Keratinocyte (primary cell): ENCODE results near the gene SEC63. TPM values are rescaled to one million over a fixed set of nuclear protein-coding genes. Genes with fewer than 3 reads are reported as not detected.

ENCODE experiments used
- DNase-seq: peaks from one replicate; pipeline ENCODE4 v3.0.0-alpha.2; 2011; ENCODE audit warnings: low read depth, missing footprints, low spot score
- FAIRE-seq: peaks from 2 replicates; lab custom pipeline; 2011; peaks lifted over from hg19 to GRCh38; lab: Jason Lieb, UNC
- H2AFZ ChIP-seq: 2 replicates; pipeline ENCODE4 v1.6.0; 2012; ENCODE audit warnings: low read length, control low read depth, inconsistent platforms; ENCODE audit not compliant: control insufficient read depth
- H3K27ac ChIP-seq: 2 replicates; pipeline ENCODE4 v1.5.1; 2011; ENCODE audit warnings: low read length; ENCODE audit not compliant: control insufficient read depth, insufficient read depth
- H3K27me3 ChIP-seq: 3 replicates; pipeline ENCODE4 v1.6.0; 2011; ENCODE audit warnings: low read length; ENCODE audit not compliant: control insufficient read depth, insufficient read depth; ENCODE audit errors: extremely low read depth
- H3K36me3 ChIP-seq, 2 experiments: 2 replicates in 1 of 2; 3 replicates in 1 of 2; pipeline ENCODE4 v1.5.1; 2011; ENCODE audit warnings: low read length in 2 of 2, mild to moderate bottlenecking in 1 of 2; ENCODE audit not compliant: control insufficient read depth in 2 of 2, insufficient read depth in 2 of 2; ENCODE audit errors: extremely low read depth in 1 of 2
- H3K4me1 ChIP-seq: 3 replicates; pipeline ENCODE4 v1.5.1; 2011; ENCODE audit warnings: low read length; ENCODE audit not compliant: control insufficient read depth, insufficient read depth; ENCODE audit errors: extremely low read depth
- H3K4me2 ChIP-seq: 3 replicates; pipeline ENCODE4 v1.6.0; 2011; ENCODE audit warnings: low read depth, low read length; ENCODE audit not compliant: control insufficient read depth, insufficient read depth; ENCODE audit errors: extremely low read depth
- H3K4me3 ChIP-seq, 3 experiments: fragments of 200-600 bp in 1 of 3; sonication (generic) in 1 of 3; 2 replicates in 2 of 3; 3 replicates in 1 of 3; pipeline ENCODE4 v1.5.1; 2011 to 2016; ENCODE audit warnings: low read length in 3 of 3, mild to moderate bottlenecking in 3 of 3, control low read depth in 2 of 3, inconsistent platforms in 1 of 3, low read depth in 1 of 3, mixed read lengths in 1 of 3, mixed run types in 1 of 3, moderate library complexity in 1 of 3; ENCODE audit not compliant: control insufficient read depth in 2 of 3, insufficient read depth in 2 of 3; ENCODE audit errors: extremely low read depth in 1 of 3
- H3K79me2 ChIP-seq: 2 replicates; pipeline ENCODE4 v1.6.0; 2012; ENCODE audit warnings: low read length; ENCODE audit not compliant: control insufficient read depth, insufficient read depth
- H3K9ac ChIP-seq: 3 replicates; pipeline ENCODE4 v1.6.0; 2011; ENCODE audit warnings: low read length; ENCODE audit not compliant: control insufficient read depth, insufficient read depth; ENCODE audit errors: extremely low read depth
- H3K9me1 ChIP-seq: 3 replicates; pipeline ENCODE4 v1.6.0; 2011; ENCODE audit warnings: low read length; ENCODE audit not compliant: control insufficient read depth, insufficient read depth; ENCODE audit errors: extremely low read depth
- H3K9me3 ChIP-seq: 2 replicates; pipeline ENCODE4 v1.5.1; 2012; ENCODE audit warnings: low read depth, low read length; ENCODE audit not compliant: control insufficient read depth
- H4K20me1 ChIP-seq: 3 replicates; pipeline ENCODE4 v1.6.0; 2011; ENCODE audit warnings: low read length; ENCODE audit not compliant: control insufficient read depth, insufficient read depth; ENCODE audit errors: extremely low read depth
- CTCF ChIP-seq, 3 experiments: IDR thresholded peaks in 1 of 3; conservative IDR thresholded peaks in 1 of 3; optimal IDR thresholded peaks in 1 of 3; 2 replicates in 2 of 3; 3 replicates in 1 of 3; pipeline versions ENCODE3 to v1.5.1; 2011; ENCODE audit warnings: low read length in 3 of 3, mild to moderate bottlenecking in 3 of 3, moderate library complexity in 2 of 3, control low read depth in 1 of 3, inconsistent platforms in 1 of 3; ENCODE audit not compliant: insufficient read depth in 2 of 3; ENCODE audit errors: extremely low read depth in 1 of 3
- EZH2 ChIP-seq: IDR thresholded peaks from one replicate; pipeline ENCODE4 v1.6.1; 2012; ENCODE audit warnings: inconsistent platforms, mild to moderate bottlenecking, low read length, moderate library complexity
- dilution Hi-C: fragments of 300-500 bp; cut with MboI; formaldehyde crosslinking; loops from one replicate; pipeline ENCODE4 v1.7.0; 2020; ENCODE audit warnings: low sequenced_read_pairs; ENCODE audit not compliant: extremely low pct_ligation_motif_present
- polyA minus RNA-seq, 3 experiments: library from RNA; depleted of rRNA, polyadenylated mRNA; stranded (reverse); fragments of >200 nt; gene quantifications; 1 replicate in 1 of 3; 2 replicates in 1 of 3; 3 replicates in 1 of 3; pipeline ENCODE4 v1.2.3, GENCODE V29; 2011
- polyA plus RNA-seq, 5 experiments: library from polyadenylated mRNA; depleted of rRNA in 3 of 5; stranded (reverse) in 3 of 5; stranded (forward) in 1 of 5; unstranded in 1 of 5; fragments of >200 nt; gene quantifications; 1 replicate in 1 of 5; 2 replicates in 3 of 5; 3 replicates in 1 of 5; pipeline versions ENCODE4 v1.2.1 to v1.2.3, GENCODE V29; 2011 to 2012; ENCODE audit warnings: missing spikeins in 2 of 5, low read depth in 1 of 5, low replicate concordance in 1 of 5

The SEC63 gene, protein sequence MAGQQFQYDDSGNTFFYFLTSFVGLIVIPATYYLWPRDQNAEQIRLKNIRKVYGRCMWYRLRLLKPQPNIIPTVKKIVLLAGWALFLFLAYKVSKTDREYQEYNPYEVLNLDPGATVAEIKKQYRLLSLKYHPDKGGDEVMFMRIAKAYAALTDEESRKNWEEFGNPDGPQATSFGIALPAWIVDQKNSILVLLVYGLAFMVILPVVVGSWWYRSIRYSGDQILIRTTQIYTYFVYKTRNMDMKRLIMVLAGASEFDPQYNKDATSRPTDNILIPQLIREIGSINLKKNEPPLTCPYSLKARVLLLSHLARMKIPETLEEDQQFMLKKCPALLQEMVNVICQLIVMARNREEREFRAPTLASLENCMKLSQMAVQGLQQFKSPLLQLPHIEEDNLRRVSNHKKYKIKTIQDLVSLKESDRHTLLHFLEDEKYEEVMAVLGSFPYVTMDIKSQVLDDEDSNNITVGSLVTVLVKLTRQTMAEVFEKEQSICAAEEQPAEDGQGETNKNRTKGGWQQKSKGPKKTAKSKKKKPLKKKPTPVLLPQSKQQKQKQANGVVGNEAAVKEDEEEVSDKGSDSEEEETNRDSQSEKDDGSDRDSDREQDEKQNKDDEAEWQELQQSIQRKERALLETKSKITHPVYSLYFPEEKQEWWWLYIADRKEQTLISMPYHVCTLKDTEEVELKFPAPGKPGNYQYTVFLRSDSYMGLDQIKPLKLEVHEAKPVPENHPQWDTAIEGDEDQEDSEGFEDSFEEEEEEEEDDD
- polyA plus RNA-seq = 40.3 to 91.4 TPM (median 51.3 TPM) in 3 replicates
- 205 TPM for polyA plus RNA-seq (2011; ENCODE audit: low read depth)
- 31.8 and 64.5 TPM in 2 replicates for polyA plus RNA-seq (2011; cell fraction: cytosol; rRNA removed)
- 89.3 and 120 TPM in 2 replicates for polyA plus RNA-seq (2011; cell fraction: nucleus; rRNA removed)
- polyA plus RNA-seq (2012; ENCODE audit: low replicate concordance) = 54.8 and 71.9 TPM in 2 replicates
- 8.1 to 51.9 TPM (median 15.4 TPM) in 3 replicates for polyA minus RNA-seq
- polyA minus RNA-seq (2011; cell fraction: cytosol; rRNA and poly(A)+ RNA removed) = 19.2 TPM
- 39.6 and 102 TPM in 2 replicates for polyA minus RNA-seq (2011; cell fraction: nucleus; rRNA and poly(A)+ RNA removed)

DNA sequence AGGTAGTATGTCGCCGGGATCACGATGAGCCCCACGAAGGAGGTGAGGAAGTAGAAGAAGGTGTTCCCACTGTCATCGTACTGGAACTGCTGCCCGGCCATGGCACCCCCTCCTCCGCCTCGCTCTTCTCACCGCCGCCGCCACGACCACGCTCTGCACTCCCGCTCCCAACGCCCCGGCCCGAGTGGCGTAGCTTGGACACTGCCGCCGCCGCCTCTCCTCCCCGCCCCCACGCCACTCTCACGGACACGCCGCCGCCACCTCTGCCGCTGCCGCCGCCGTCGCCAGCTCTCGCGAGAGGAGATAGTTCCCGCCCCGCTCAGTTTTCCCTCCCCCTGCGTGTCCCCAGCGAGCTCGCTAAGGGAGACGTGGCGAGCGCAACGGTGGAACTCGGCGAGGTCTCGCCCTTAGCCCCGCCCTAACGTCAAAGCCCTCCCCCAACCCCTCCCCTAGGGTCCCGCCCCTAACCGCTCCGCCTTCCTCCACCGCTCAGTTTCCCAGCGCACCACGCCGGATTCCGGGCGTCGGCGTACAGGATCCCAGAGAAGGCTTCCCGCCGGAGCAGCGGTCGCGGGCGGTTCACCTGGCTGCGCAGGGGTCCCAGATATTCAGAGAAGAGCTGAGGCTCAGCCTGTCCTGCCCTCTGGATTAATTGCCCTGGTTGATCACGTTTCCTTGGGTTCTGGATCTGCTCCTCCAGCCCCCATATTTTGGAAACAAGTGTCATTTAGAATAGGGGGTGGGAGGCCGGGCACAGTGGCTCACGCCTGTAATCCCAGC lies at the start of gene SEC63:
SEC63 (minus strand) TSS at position 300 of the 780 bp plus-strand sequence; CDS start at position 101, 199 bp downstream.
- Histone ChIP-seq H2AFZ (peak within 1 kb of the TSS; percentile 89), H3K27ac (peak within 1 kb of the TSS; percentile 90), H3K4me2 (peak within 1 kb of the TSS; percentile 84), H4K20me1 (peaks cover 3% of the 10 kb centered on the region), H3K9ac (peak within 1 kb of the TSS; percentile 98), H3K27me3 (no peaks in the 10 kb centered on the region), H3K4me1 (peaks cover 10% of the 10 kb centered on the region), H3K79me2 (peaks cover 46% of the 10 kb centered on the region), H3K9me1 (no peaks in the 10 kb centered on the region), H3K9me3 (no peaks in the 10 kb centered on the region), H3K36me3 (peaks cover 0 to 1% of the 10 kb centered on the region in 2 experiments), H3K4me3 (peak within 1 kb of the TSS; percentile 82 to 99 (median 85))
- TF ChIP-seq EZH2 (no peak), CTCF (optimal IDR thresholded peaks at IDR 0.05 in 1 of 3, IDR thresholded peaks at IDR 0.05 in 1 of 3, conservative IDR thresholded peaks at IDR 0.05 in 1 of 3; ENCODE audit: extremely low read depth in 1 of 3, insufficient read depth in 2 of 3, low read length in 3 of 3) (no peak)
- FAIRE-seq (no peak), DNase-seq (peak; percentile 77)
- dilution Hi-C loops = no loop called here

DNA sequence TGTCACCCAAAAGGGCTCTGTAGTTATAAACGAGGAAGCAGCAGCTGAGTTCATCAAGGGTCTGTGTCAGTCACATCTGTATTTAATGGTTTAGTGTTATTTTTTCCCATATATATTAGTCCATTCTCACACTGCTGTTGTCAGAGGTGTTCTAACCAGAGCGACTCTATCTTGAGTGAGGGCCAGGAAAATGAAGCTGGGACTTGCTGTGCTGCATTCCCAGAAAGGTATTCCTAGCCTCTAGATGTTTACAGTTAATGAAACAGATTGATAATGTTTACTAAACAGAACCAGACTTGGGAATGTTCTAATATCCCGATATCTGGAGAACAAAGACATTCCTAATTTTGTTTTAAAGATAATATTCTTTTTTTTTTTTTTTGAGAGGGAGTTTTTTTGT lies 48.0 kb upstream of the SEC63 start:
- Histone ChIP-seq H4K20me1 (no peaks in the 10 kb centered on the region), H3K9me3 (no peaks in the 10 kb centered on the region), H3K36me3 (no peaks in the 10 kb centered on the region), H3K4me3 (no peak overlapping the region), H3K9ac (no peak overlapping the region), H3K9me1 (no peaks in the 10 kb centered on the region), H3K4me2 (no peak overlapping the region), H2AFZ (no peak overlapping the region), H3K4me1 (peaks cover 19% of the 10 kb centered on the region), H3K79me2 (no peaks in the 10 kb centered on the region), H3K27me3 (no peaks in the 10 kb centered on the region), H3K27ac (no peak overlapping the region)
- FAIRE-seq (no peak), DNase-seq (no peak)
- TF ChIP-seq CTCF (optimal IDR thresholded peaks at IDR 0.05 in 1 of 3, IDR thresholded peaks at IDR 0.05 in 1 of 3, conservative IDR thresholded peaks at IDR 0.05 in 1 of 3; ENCODE audit: extremely low read depth in 1 of 3, insufficient read depth in 2 of 3, low read length in 3 of 3) = no peak
- no peak for TF ChIP-seq EZH2
- dilution Hi-C loops = no loop called here
